Left lung (tissue), 14 donors: ENCODE measurements around the gene TMEM41A. TPM values are rescaled to one million over a fixed set of nuclear protein-coding genes. Genes with fewer than 3 reads are reported as not detected.

ENCODE experiments used
- ATAC-seq: fragments of 200-7000 bp; cut with Tn5 transposase; one replicate; pipeline ENCODE4 v1.9.1; 2020; ENCODE audit warnings: moderate library complexity
- DNase-seq, 4 donors: peaks; one replicate each; pipeline ENCODE4 v3.0.0-alpha.2; 2013 to 2020
- H3K27ac ChIP-seq, 2 donors: fragments of 200-600 bp; sonication (generic) in 1 of 2; one replicate each; pipeline versions ENCODE4 v1.5.0 to v1.8.0; 2020 to 2021
- H3K27me3 ChIP-seq, 2 donors: fragments of 200-600 bp; sonication (generic) in 1 of 2; one replicate each; pipeline versions ENCODE4 v1.5.0 to v1.8.0; 2020 to 2021
- H3K36me3 ChIP-seq, 2 donors: fragments of 200-600 bp; sonication (generic) in 1 of 2; one replicate each; pipeline versions ENCODE4 v1.5.0 to v1.8.0; 2020 to 2021
- H3K4me1 ChIP-seq, 2 donors: fragments of 200-600 bp; one replicate each; pipeline ENCODE4 v1.8.0; 2021
- H3K4me3 ChIP-seq, 2 donors: fragments of 200-600 bp; sonication (generic) in 1 of 2; one replicate each; pipeline versions ENCODE4 v1.5.0 to v1.8.0; 2020 to 2021; ENCODE audit warnings: mild to moderate bottlenecking in 1 of 2
- H3K9me3 ChIP-seq, 2 donors: fragments of 200-600 bp; sonication (generic) in 1 of 2; one replicate each; pipeline versions ENCODE4 v1.5.0 to v1.8.0; 2020 to 2021
- CTCF ChIP-seq, 2 donors: fragments of 200-600 bp; sonication (generic) in 1 of 2; IDR thresholded peaks; one replicate each; pipeline versions ENCODE4 v1.5.0 to v1.8.0; 2021; ENCODE audit warnings: antibody characterized with exemption in 2 of 2
- intact Hi-C, 2 donors: fragments of 100-400 bp; cut with DNase I; formaldehyde crosslinking; loops; one replicate each; pipeline versions ENCODE4 v1.11.2 to v1.14.2; 2022
- long read RNA-seq, 12 donors: library from polyadenylated mRNA in 2 of 12; unstranded in 2 of 12; transcript quantifications; one replicate each; pipeline ENCODE4 v2.0.0 and lab custom pipeline, GENCODE V29; 2019 to 2026
- polyA plus RNA-seq, 6 donors: library from polyadenylated mRNA; unstranded; fragments of 120-200 nt; gene quantifications; one replicate each; pipeline ENCODE4 v1.2.1, GENCODE V29; 2013; ENCODE audit not compliant: insufficient read length in 6 of 6
- total RNA-seq, 2 donors: library from RNA; stranded (reverse); fragmentation: NEBNext Ultra II Directional; extraction: Animal tissue kit (Norgen Biotek cat#: 25700); gene quantifications; one replicate each; pipeline ENCODE4 v1.2.1, GENCODE V29; 2021
- donor health status: DM: no; HTN: yes; CAD: no.
- donor health status: DM: no; HTN: no; CAD: no.

The TMEM41A gene
- 10 to 100 TPM; 26.3 to 28.4 TPM for total RNA-seq
- 10 to 100 TPM; 40.7 to 52.2 (median 50.3) TPM for polyA plus RNA-seq
- long read RNA-seq, donor 1, full-length matches to known transcripts, result 25 of 47 reads
- long read RNA-seq, donor 1, partial matches to known transcripts, result 22 of 47 reads
- long read RNA-seq, donor 1, other reads (novel, unspliced or antisense), result 0 of 47 reads
- long read RNA-seq, donor 2, full-length matches to known transcripts, result 15 of 15 reads
- long read RNA-seq, donor 2, partial matches to known transcripts, result 0 of 15 reads
- long read RNA-seq, donor 2, other reads (novel, unspliced or antisense), result 0 of 15 reads
- long read RNA-seq, donor 3, transcript TMEM41A-203 (5 exons, 2,827 nt), result major isoform, 8 of 8 reads
- long read RNA-seq, donor 3, partial matches to known transcripts, result 0 of 8 reads
- long read RNA-seq, donor 3, other reads (novel, unspliced or antisense), result 0 of 8 reads
- long read RNA-seq, donor 4, transcript TMEM41A-203 (5 exons, 2,827 nt), result major isoform, 15 of 20 reads
- long read RNA-seq, donor 4, partial matches to known transcripts, result 4 of 20 reads
- long read RNA-seq, donor 4, other reads (novel, unspliced or antisense), result 1 of 20 reads
- long read RNA-seq, donor 5, transcript TMEM41A-203 (5 exons, 2,827 nt), result major isoform, 8 of 8 reads
- long read RNA-seq, donor 5, partial matches to known transcripts, result 0 of 8 reads
- long read RNA-seq, donor 5, other reads (novel, unspliced or antisense), result 0 of 8 reads
- long read RNA-seq, donor 6, full-length matches to known transcripts, result 7 of 7 reads
- long read RNA-seq, donor 6, partial matches to known transcripts, result 0 of 7 reads
- long read RNA-seq, donor 6, other reads (novel, unspliced or antisense), result 0 of 7 reads
- long read RNA-seq, donor 7, full-length matches to known transcripts, result 4 of 10 reads
- long read RNA-seq, donor 7, partial matches to known transcripts, result 6 of 10 reads
- long read RNA-seq, donor 7, other reads (novel, unspliced or antisense), result 0 of 10 reads
- long read RNA-seq, donor 8, transcript TMEM41A-203 (5 exons, 2,827 nt), result major isoform, 11 of 11 reads
- long read RNA-seq, donor 8, partial matches to known transcripts, result 0 of 11 reads
- long read RNA-seq, donor 8, other reads (novel, unspliced or antisense), result 0 of 11 reads
- long read RNA-seq, donor 9, result 0 reads
- long read RNA-seq, donor 10, transcript TMEM41A-203 (5 exons, 2,827 nt), result major isoform, 18 of 23 reads
- long read RNA-seq, donor 10, partial matches to known transcripts, result 3 of 23 reads
- long read RNA-seq, donor 10, other reads (novel, unspliced or antisense), result 2 of 23 reads
- long read RNA-seq, donor 11, transcript TMEM41A-203 (5 exons, 2,827 nt), result major isoform, 6 of 13 reads
- long read RNA-seq, donor 11, partial matches to known transcripts, result 7 of 13 reads
- long read RNA-seq, donor 11, other reads (novel, unspliced or antisense), result 0 of 13 reads
- long read RNA-seq, donor 12, transcript TMEM41A-203 (5 exons, 2,827 nt), result major isoform, 11 of 34 reads
- long read RNA-seq, donor 12, partial matches to known transcripts, result 23 of 34 reads
- long read RNA-seq, donor 12, other reads (novel, unspliced or antisense), result 0 of 34 reads

GRCh38 chr3:185498503-185499396, at the start of gene TMEM41A:
TMEM41A (minus strand) TSS chr3:185499035; CDS start chr3:185498961, 74 bp downstream.
- Histone ChIP-seq H3K4me1 (peaks cover 6 to 26% of the 10 kb centered on the region in 2 donors), H3K27ac (peak within 1 kb of the TSS; percentile 88 to 90), H3K4me3 (peak within 1 kb of the TSS; percentile 86 to 91), H3K27me3 (no peaks in the 10 kb centered on the region), H3K9me3 (no peaks in the 10 kb centered on the region), H3K36me3 (peaks cover 0 to 31% of the 10 kb centered on the region in 2 donors)
- TF ChIP-seq CTCF (IDR thresholded peaks at IDR 0.05), result no peak
- ATAC-seq, result peak; percentile 98
- intact Hi-C loops, result no loop called here
- DNase-seq, result peak; percentile 87 to 98 (median 94)

- intact Hi-C loops, result no loop called here
- Histone ChIP-seq H3K9me3 (no peaks in the 10 kb centered on the region), H3K36me3 (no peaks in the 10 kb centered on the region), H3K4me1 (peaks cover 8 to 9% of the 10 kb centered on the region in 2 donors), H3K27ac (no peak overlapping the region), H3K4me3 (no peak overlapping the region), H3K27me3 (no peaks in the 10 kb centered on the region)
- ATAC-seq (no peak), DNase-seq (no peak)
- no peak for TF ChIP-seq CTCF (IDR thresholded peaks at IDR 0.05)
Measured at GRCh38 chr3:185540695-185541094, 41.9 kb upstream of the TMEM41A start.

- Histone ChIP-seq H3K36me3 (no peaks in the 10 kb centered on the region), H3K9me3 (no peaks in the 10 kb centered on the region), H3K27ac (no peak overlapping the region), H3K4me1 (peaks cover 8 to 9% of the 10 kb centered on the region in 2 donors), H3K27me3 (no peaks in the 10 kb centered on the region), H3K4me3 (no peak overlapping the region)
- TF ChIP-seq CTCF (IDR thresholded peaks at IDR 0.05), result no peak
- DNase-seq, result no peak
- intact Hi-C loops, result no loop called here
- no peak for ATAC-seq
Measured at GRCh38 chr3:185539934-185540333, 41.1 kb upstream of the TMEM41A start.

GRCh38 chr3:185537369-185537970, 38.6 kb upstream of the TMEM41A start:
- no peak overlapping the region for H3K4me3 ChIP-seq
- no peaks in the 10 kb centered on the region for H3K9me3 ChIP-seq
- H3K27ac ChIP-seq, result peak overlapping the region; percentile 53 to 63
- ATAC-seq (peak; percentile 96), DNase-seq (peak in 2 of 4 donors; percentile 30 to 67)
- no peak for TF ChIP-seq CTCF (IDR thresholded peaks at IDR 0.05)
- H3K4me1 ChIP-seq, result peaks cover 8 to 9% of the 10 kb centered on the region in 2 donors
- H3K36me3 ChIP-seq, result no peaks in the 10 kb centered on the region
- intact Hi-C loops, result no loop called here
- H3K27me3 ChIP-seq, result no peaks in the 10 kb centered on the region
